HG02798 (cell line): Measurements from ENCODE around the gene TXNL4A.

Experiments
- ATAC-seq: cut with Tn5 transposase; IDR thresholded peaks from one replicate; pipeline ENCODE4 v1.9.1; 2021; ENCODE audit warnings: mild to moderate bottlenecking; ENCODE audit not compliant: unreplicated experiment, poor library complexity

Gene TXNL4A

GRCh38 chr18:79937103-79937860 is 51.1 kb downstream of the TXNL4A start:
- no peak for ATAC-seq

GRCh38 chr18:79936641-79937040 is 51.7 kb downstream of the TXNL4A start:
- ATAC-seq = no peak

DNA sequence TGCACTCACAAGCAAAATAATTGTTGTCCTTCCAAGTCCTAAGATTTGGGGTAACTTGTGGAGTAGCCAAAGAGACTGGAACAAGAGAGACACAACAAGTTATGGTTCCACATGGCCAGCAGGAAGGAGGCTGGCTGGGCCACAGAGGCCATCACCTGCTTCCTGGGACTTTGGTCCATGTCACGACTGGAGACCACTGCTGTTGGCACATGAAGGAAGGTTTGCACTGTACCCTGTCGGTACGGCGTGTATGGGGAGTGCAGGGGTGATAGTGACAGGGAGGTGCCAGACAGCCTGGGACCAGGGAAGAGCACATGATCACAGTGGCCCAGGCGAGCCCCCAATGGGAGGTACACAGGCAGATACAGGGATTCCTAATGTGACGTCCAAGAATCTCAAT is 52.4 kb downstream of the TXNL4A start:
- no peak for ATAC-seq

DNA sequence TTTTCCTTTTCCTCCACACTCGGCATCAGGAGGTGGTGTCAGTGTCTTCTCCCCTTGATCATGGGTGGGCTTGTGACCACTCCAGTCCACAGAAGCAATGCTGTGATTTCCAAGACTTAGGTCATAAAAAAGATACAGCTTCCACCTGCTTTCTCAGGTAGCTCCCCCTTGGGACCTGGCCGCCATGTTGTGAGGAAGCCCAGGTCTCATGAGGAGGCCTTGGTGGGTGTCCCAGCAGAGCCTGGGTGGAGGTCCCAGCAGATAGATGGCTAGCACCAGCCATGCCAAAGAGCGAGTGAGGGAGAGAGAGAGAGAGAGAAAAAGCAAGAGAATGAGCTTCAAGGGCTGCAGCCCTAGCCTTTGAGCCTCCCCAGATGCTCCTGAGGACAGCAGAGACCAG is 52.9 kb downstream of the TXNL4A start:
- ATAC-seq = no peak

GRCh38 chr18:79935098-79935480 is 53.3 kb downstream of the TXNL4A start:
- ATAC-seq = no peak

- ATAC-seq = no peak
Measured at GRCh38 chr18:79934311-79935097, 53.9 kb downstream of the TXNL4A start.

DNA sequence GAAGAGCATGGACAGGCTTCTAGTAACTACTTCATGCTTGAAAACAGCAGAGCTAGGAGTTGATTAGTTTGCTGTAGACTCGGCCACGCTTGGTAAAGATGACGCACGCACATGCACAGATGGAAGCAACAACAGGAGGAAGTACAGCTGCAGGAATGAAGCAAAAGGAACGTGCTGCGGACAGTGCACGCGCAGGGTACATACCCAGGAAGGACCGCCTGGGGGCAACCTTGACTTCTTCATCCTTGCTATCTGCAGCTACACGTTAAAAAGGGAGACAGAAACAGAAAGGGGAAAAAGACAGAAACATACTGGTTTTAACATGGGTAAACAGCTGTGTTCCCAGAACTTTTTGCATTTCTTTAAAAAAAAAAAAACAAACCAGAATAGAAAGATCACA is 54.6 kb downstream of the TXNL4A start:
- ATAC-seq = no peak

DNA sequence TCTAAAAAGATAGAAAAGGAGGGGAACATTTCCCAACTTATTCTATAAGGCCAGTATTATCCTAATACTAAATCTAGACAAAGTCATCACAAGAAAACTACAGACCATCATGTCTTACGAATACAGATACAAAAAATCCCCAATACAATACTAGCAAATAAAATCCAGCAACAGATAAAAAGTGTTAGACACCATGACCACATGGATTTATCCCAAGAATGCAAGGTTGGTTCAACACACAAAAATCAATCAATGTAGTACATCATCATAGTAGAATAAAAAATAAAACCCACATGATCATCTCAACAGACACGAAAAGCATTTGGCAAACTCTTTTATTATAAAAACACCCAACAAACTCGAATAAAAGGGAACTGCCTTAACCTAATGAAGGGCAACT is 55.5 kb downstream of the TXNL4A start:
- ATAC-seq = no peak

DNA sequence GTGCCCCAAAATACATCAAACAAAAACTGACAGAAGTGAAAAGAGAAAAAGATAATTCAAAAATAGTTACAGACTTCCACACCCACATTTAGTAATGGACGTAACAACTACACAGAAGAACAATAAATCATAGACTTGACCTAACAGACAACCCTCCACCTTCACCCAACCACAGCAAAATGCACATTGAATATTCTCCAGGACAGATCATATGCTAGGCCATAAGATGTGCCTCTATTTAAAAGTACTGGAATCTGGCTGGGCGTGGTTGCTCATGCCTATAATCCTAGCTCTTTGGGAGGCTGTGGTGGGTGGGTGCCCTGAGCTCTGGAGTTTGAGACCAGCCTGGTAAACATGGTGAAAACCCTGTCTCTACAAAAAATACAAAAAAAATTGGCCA is 56.9 kb downstream of the TXNL4A start:
- ATAC-seq = no peak

DNA sequence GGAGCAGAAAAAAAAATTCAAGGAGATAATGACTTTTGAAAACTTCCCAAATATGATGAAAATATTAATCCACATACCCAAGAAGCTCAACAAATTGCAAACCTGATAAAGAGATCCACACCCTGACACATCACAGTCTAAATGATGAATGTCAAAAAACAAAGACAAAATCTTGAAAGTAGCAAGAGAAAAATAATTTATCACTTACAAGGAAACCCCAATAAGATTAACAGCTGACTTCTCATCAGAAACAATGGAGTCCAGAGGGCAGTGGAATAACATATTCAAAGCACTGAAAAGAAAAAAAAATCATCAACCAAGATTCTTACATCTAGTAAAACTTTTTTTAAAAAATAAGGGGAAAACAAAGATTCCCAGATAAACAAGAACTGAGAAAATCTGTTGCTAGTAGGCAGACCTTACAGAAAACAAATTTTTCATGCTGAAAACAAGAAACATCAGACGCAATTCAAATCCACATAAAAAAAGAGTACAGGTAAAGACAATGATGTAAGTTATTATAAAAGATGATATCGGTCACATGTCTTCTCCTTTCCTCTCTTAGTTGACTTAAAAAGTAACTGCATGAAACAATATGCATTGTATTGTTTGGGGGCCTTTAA is 58.2 kb downstream of the TXNL4A start:
- no peak for ATAC-seq

DNA sequence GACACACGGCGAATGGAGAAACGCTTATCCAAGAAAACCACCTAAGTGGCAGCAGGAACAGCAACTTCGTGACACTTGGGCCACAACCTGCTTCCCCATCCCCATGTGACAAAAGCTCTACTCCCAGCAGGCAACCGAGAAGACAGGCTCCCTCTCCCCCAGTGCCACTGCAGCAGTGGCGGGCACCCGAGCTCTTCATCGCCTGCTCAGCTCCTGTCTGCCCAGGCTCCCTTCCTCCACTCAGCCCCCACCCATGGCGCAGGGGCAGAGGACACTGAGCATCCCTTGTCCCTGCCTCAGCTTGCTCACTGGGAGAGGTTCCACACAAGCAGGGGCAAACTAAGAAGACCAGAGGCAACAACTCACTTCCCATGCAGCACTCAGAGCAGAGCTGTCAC is 59.8 kb downstream of the TXNL4A start:
- no peak for ATAC-seq

GRCh38 chr18:79927607-79928562 is 60.5 kb downstream of the TXNL4A start:
- ATAC-seq = no peak

DNA sequence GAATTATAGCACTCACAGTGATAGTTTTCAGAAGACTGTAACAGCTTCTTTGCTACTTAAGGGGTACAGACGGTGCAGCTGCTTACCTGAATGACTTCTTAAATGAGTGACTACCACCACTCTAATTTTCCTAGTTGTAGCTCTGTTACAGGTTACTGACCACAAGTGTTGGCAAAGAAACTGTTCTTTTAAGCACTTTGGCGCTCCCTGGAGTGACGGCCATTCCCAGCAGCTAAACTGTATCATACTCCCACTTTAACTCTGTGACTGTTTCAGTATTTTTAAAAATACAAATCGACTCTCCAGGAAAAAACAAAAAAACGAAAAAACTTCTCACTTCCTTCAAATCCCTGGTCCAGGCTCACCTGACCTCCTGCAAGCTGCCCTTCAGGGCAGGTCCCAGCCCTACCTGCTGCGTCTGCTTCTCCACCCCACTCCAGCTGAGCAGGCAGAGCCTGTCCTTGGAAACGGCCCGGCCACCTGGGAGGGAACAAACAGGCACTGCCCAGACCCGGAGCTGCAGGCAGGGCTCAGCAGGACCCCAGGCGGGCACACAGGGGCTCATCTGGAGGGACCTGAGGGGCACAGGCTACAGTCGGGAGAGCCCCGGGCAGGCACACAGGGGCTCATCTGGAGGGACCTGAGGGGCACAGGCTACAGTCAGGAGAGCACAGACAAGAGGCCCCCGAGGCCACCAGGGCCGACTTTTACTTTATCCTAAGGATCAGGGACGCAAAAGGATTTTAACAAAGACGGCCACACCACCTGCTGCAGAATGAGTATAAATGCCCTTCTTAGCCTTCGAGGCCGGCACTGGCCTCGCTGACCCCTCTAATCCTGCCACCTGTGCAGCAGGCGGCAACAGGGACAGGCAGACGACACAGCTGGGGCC is 61.4 kb downstream of the TXNL4A start:
- ATAC-seq = no peak

DNA sequence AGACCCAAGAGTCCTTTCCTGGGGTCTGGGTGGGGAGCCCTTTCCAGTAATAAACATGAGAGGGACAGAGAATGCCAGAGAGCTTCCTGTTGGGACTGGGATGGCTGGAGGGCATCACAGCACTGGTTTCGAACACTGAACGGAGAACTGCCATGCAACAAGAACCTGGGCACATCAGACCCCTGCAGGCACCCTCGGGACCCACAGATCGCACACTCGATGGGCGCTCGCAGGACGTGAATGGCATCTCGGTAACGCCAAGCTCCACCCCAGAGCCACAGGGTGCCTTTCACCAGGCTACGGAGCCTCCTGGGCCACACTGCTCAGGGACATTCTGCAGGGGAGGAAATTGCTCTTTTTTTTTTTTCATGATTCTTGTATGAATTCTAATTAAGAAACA is 62.1 kb downstream of the TXNL4A start:
- no peak for ATAC-seq

GRCh38 chr18:79924814-79925731 is 63.3 kb downstream of the TXNL4A start:
- ATAC-seq = no peak

GRCh38 chr18:79923896-79924585 is 64.3 kb downstream of the TXNL4A start:
- no peak for ATAC-seq

- ATAC-seq = no peak
Measured at GRCh38 chr18:79922971-79923411, 65.4 kb downstream of the TXNL4A start.
